CD4-positive, alpha-beta T cell treated with Interleukin-6 at 100 ng/mL for 8 hours (primary cell): ENCODE measurements around the gene VWF.

ENCODE experiments used
- DNase-seq: peaks from one replicate; pipeline ENCODE4 v3.0.0-alpha.2; 2020; ENCODE audit warnings: mixed read lengths, low spot score

VWF gene

GRCh38 chr12:6058481-6059161 is 65.8 kb downstream of the VWF start:
- DNase-seq: no peak

- no peak for DNase-seq
Observed at GRCh38 chr12:6057700-6058099, 66.8 kb downstream of the VWF start.

DNA sequence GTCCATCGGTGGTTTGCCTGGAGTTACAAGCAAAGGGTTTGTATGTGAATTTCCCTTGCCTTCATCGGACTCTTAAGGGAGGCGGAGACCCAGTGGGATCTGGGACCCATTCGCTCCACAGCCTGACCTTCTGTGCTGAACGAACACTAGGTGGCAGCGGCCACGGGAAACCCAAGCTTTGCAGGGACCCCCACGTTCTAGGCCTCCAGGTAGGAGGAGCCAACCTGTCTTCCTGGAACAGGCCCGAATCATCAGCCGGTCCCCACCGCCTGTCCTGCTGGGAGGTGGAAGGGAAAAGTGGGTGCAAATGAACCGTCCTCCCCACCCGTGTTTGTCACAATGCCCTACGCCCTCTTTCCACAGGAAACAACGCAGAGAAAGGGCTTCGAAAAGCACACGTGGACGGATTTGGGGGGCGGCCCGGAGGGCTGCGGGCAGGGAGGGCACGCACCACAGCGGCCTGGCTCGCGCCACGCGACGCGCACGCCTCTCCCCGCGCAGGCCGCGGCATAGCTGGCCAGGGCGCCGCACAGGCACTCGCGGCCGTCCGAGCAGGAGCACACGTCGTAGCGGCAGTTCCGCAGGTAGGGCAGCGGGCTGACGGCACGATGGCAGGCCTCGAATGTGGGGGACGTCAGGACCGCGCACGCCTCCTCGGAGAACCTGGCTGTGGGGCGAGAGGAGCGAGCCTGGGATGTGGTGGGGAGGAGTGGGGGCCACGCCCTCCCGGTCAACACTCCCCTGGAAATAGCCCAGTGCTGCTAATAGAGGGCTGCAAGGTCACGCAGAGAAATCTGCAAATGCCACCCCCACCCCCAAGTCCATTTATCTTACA is 67.8 kb downstream of the VWF start:
- DNase-seq: peak; percentile 11

DNA sequence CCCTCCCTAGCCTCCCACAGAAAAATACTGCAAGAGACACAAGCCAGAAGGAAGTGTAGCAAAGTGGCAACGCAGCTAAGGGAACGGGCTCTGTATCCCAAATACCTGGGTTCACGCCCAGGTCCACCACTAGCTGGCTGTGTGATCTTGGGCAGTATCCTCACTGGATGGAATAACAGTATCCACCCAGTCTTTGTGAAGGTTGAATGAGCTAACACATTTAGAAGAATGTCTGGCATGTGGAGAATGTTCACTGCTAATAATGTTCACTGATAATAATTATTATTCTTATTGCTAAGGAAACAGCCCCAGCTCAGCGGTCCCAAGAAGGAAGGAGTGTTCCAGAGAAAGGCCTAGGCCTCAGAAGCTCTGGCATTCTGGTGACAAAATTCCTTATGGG is 70.9 kb downstream of the VWF start:
- DNase-seq: no peak

DNA sequence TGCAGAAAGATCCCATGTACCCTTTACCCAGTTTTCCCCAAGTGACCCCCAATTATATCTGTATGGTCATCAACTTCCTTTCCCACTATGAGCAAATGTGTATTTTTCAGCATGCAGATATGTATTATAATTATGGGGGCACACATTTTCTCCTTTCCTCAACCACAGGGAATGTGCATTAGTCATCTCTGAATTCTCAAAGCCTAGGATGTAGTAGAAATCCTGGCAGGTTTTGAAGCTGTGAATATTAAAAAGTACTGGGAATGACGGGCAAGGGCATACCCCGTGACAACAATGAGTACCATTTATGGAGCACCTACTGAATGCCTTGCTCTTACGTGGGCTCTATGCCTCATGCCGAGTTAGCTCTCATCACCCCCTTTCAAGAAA is 71.5 kb downstream of the VWF start:
- DNase-seq: no peak

- no peak for DNase-seq
Observed at GRCh38 chr12:6052206-6052939, 72.1 kb downstream of the VWF start.

GRCh38 chr12:6049992-6050391 is 74.5 kb downstream of the VWF start:
- DNase-seq: no peak

GRCh38 chr12:6049587-6049986 is 74.9 kb downstream of the VWF start:
- no peak for DNase-seq

DNA sequence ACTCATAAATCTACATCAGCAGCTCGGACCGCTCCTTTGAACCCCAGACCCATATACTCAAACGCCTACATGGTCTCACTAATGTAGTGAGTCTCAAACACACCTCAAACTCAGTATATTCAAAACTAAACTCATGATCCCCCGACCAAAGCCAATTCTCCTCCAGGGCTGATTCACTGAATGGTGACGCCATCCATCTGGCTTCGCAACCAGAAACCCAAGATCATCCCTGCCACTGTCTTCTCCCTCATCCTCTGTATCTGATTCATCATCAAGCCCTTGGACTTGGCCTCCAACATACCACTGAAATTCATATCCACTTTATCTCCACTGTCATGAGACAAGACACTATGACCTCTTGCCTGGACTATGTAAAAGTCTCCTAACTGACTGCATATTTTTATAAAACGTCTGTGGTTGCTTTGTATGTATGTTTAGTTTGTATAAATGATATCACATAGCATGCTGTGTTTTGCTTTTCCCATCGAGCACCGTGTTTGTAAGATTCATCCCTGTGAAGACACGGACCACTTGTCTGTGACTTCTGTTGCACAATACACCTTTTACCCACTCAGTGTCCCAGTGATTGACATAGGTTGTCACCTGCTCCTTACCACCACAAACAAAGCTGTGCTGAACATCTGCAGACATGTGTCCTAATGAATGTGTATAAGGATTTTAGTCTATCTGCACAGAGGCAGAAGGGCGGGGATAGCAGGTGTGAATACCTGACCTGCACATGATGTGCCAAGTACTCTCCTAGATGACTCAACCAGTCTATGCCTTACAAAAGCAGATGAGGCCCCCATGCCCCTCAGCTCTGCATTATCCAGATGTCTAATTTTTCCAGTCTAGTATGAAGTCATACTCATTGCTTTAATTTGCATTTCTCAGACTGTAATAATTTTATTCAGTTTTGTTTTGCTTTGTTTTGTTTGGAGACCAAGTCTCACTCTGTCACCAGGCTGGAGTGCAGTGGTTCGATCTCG is 76.9 kb downstream of the VWF start:
- no peak for DNase-seq

- no peak for DNase-seq
Observed at GRCh38 chr12:6046511-6047180, 77.8 kb downstream of the VWF start.

DNA sequence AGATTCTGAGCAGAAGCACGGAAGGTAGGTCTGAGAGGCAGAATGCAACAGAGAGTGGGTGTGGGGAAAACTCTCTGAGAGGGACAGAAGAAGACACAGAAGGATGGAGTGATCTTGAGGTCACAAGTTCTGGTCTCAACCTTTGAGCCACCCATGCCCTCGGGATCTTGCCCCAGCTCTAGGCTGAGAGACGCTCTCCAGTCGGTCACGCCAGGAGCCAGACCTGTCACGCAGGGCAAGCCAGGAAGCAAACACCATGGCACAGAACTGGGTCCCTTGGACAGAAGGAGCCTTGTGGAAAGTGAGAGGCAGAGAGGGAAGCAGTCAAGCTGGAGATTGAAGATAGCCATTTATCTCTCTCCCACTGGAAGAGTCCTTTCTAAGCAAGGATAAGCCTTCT is 79.0 kb downstream of the VWF start:
- no peak for DNase-seq

DNA sequence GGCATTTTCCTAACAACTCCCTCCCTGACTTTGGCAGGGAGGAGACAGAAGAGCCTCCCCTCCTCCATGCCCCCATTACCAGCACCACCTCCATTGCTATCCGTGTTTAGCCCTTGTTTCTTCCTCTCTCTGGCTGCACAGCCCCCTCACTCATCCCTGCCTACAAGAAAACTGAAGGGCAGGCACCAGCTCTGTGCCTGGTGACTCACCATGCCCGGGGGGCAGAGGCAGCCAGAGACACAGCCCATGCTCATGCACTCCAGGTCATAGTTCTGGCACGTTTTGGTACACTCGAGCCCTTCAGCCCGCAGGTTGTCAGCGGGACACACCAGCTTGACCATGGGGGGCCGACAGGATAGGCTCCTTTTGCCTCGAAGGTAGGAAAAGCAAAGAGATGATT is 80.4 kb downstream of the VWF start:
- no peak for DNase-seq

GRCh38 chr12:6042446-6042845 is 82.0 kb downstream of the VWF start:
- no peak for DNase-seq

GRCh38 chr12:6041891-6042290 is 82.6 kb downstream of the VWF start:
- no peak for DNase-seq

DNA sequence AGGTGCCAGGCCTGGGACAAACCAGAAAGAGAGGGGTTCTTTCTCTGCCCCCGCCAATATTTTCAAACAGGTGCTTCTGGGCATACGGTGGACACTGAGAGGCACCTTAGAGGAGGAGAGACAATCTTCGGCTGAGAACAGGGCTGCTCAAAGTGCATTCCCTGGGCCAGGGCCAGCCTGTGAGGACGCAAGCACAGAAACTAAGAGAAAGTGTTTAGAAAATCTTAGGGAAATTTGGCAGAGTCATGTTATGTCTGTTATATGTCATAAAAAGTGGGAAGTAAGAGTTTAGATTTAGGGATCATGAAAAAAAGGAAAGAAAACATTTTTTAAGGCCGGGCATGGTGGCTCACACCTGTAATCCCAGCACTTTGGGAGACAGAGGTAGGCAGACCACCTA is 83.7 kb downstream of the VWF start:
- DNase-seq: no peak

GRCh38 chr12:6039894-6040601 is 84.4 kb downstream of the VWF start:
- DNase-seq: peak; percentile 45

GRCh38 chr12:6038160-6038559 is 86.3 kb downstream of the VWF start:
- peak; percentile 17 for DNase-seq

- no peak for DNase-seq
Observed at GRCh38 chr12:6037459-6037858, 87.0 kb downstream of the VWF start.

DNA sequence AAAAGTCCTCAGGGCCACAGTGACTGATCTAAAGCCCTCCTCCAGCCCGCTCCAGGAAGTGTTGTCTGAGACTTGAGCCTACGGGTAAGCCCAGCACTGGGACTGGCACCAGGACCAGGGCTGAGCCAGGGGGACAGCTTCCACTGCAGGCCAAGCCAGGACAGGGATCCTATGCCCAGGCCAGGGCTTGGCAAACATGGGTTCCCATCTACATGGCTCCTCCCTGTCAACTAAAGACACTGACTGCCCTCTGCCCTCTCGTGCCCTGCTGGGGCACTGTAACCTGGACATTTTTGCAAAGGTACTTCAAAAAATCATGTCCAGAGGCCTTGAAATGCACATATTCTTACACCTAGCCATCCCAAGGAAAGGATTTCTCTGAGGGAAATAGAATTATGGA is 88.0 kb downstream of the VWF start:
- DNase-seq: no peak

GRCh38 chr12:6034596-6034995 is 89.9 kb downstream of the VWF start:
- no peak for DNase-seq

- no peak for DNase-seq
Observed at GRCh38 chr12:6033546-6033945, 90.9 kb downstream of the VWF start.
